Bronchial epithelial cell (primary cell): ENCODE results near the gene CAMTA1. TPM values are rescaled to one million over a fixed set of nuclear protein-coding genes. Genes with fewer than 3 reads are reported as not detected.
A peak's percentile ranks its signal among the peaks of the same experiment; 100 is the strongest.

Experiments used
- DNase-seq: peaks from one replicate; pipeline ENCODE4 v3.0.0-alpha.2; 2010; ENCODE audit warnings: low read depth
- FAIRE-seq: peaks from 2 replicates; lab custom pipeline; 2011; peaks lifted over from hg19 to GRCh38; lab: Jason Lieb, UNC
- H3K27me3 ChIP-seq: 2 replicates; pipeline ENCODE4 v1.5.1; 2011; ENCODE audit warnings: low read length; ENCODE audit not compliant: control insufficient read depth, insufficient read depth
- H3K36me3 ChIP-seq: 2 replicates; pipeline ENCODE4 v1.5.1; 2011; ENCODE audit warnings: low read length; ENCODE audit not compliant: control insufficient read depth, insufficient read depth
- H3K4me3 ChIP-seq: 2 replicates; pipeline ENCODE4 v1.5.1; 2011; ENCODE audit warnings: mild to moderate bottlenecking, low read depth, low read length, control low read depth
- total RNA-seq: library from RNA; depleted of rRNA; stranded (reverse); fragments of >200 nt; gene quantifications from 2 replicates; pipeline ENCODE4 v1.2.1, GENCODE V29; 2014
- TF ChIP-seq, protein P1 (sequence below): IDR thresholded peaks from 2 replicates; pipeline ENCODE4 v1.5.1; 2011; ENCODE audit warnings: mild to moderate bottlenecking, moderate library complexity, low read length, control low read depth, inconsistent platforms; ENCODE audit not compliant: insufficient read depth, severe bottlenecking

Gene CAMTA1
- total RNA-seq, 1 donor from 2014 or later: 68.2 TPM

DNA sequence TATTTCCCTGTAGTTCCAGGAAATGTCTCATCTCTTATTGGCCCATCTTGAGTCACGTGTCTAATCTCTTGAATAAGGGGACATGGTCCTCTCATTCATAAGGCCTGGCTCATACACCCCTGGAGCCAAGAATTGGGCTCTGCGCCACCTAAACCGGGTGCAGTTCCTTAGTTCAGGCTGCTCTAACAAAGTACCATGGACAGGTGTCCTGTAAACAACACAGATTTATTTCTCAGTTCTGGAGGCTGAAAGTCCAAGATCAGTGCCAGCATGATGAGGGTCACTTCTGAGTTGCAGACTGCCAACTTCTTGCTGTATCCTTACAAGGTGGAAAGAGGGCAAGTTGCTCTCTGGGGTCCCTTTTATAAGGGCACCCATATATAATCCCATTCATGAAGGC lies 925.6 kb downstream of the CAMTA1 start:
- FAIRE-seq (no peak), DNase-seq (no peak)
- H3K27me3 ChIP-seq: no peaks in the 10 kb centered on the region
- TF ChIP-seq, protein P1, sequence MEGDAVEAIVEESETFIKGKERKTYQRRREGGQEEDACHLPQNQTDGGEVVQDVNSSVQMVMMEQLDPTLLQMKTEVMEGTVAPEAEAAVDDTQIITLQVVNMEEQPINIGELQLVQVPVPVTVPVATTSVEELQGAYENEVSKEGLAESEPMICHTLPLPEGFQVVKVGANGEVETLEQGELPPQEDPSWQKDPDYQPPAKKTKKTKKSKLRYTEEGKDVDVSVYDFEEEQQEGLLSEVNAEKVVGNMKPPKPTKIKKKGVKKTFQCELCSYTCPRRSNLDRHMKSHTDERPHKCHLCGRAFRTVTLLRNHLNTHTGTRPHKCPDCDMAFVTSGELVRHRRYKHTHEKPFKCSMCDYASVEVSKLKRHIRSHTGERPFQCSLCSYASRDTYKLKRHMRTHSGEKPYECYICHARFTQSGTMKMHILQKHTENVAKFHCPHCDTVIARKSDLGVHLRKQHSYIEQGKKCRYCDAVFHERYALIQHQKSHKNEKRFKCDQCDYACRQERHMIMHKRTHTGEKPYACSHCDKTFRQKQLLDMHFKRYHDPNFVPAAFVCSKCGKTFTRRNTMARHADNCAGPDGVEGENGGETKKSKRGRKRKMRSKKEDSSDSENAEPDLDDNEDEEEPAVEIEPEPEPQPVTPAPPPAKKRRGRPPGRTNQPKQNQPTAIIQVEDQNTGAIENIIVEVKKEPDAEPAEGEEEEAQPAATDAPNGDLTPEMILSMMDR: no peak
- H3K36me3 ChIP-seq: no peaks in the 10 kb centered on the region
- no peak overlapping the region for H3K4me3 ChIP-seq

DNA sequence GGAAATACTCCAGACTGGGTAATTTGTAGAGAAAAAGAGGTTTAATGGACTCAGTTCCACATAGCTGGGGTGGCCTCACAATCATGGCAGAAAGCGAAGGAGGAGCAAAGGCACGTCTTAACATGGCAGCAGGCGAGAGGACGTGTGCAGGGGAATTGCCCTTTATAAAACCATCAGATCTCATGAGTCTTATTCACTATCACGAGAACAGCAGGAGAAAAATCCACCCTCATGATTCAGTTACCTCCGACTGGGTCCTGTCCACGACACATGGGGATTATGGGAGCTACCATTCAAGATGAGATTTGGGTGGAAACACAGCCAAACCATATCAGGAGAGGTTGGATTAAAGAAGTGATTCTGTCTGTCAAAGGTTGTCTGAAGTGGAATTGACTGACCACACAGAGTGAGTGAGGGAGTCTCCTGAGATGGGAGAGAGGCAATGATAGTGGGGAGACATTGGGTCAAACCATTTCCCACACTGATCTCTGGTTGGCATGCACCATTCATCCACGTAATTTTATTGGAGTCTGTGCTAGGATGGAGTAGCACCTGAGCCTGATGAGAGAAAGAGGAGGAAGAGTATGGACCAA lies 927.6 kb downstream of the CAMTA1 start:
- TF ChIP-seq, protein P1: no peak
- Histone ChIP-seq H3K36me3 (no peaks in the 10 kb centered on the region), H3K27me3 (no peaks in the 10 kb centered on the region), H3K4me3 (no peak overlapping the region)
- FAIRE-seq (no peak), DNase-seq (no peak)

DNA sequence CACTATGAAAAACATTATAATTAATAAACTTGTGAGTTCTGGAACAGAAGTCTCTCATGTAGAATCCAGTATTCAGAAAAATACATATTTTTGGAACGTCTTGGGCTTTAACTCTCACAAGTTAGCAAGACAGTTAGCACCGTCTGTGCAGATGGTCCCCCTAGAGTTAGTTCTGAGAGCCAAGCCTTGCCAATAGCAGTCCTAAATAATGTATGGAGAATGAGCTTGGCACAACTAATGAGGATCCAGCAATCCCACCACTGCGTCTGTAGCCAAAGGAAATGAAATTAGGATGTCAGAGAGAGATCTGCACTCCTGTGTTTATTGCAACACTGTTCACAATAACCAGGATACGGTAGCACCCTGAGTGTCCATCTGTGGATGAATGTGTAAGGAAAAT lies 931.3 kb downstream of the CAMTA1 start:
- peaks cover 1% of the 10 kb centered on the region for H3K27me3 ChIP-seq
- FAIRE-seq: peak; percentile 43
- DNase-seq: no peak

DNA sequence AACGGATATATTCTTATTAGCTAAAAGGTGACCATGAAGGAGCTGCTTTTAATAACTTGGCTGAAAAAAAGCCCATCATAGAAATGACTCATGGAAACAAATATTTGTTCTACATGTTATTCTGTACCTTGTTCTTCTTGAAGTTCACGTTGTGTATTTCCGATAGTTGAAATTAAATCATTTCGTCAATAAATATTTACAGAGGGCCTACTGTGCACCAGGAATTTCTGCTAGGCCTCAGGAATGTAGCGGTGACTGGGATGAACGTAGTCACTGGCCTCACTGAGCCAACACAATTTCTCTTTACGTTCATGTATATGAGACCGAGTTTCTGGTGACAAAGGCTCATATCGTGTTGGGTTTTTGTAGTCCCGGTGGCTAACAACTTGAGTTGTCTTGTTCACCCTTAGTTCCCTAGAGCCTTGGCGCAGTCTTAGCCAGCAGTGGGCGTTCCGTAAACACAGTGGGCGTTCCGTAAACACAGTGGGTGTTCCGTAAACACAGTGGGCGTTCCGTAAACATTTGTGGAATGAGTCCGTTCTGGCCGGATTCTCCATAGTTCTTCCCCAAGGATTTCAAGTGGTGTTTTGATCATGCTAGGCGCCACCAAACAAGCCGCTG lies 932.6 kb downstream of the CAMTA1 start:
- peak; percentile 18 for FAIRE-seq
- TF ChIP-seq, protein P1: no peak
- H3K27me3 ChIP-seq: peaks cover 1% of the 10 kb centered on the region
- no peaks in the 10 kb centered on the region for H3K36me3 ChIP-seq
- H3K4me3 ChIP-seq: no peak overlapping the region
- DNase-seq: peak; percentile 12

More for the DNA sequence above, 931.3 kb downstream of the CAMTA1 start:
- H3K4me3 ChIP-seq: no peak overlapping the region
- TF ChIP-seq, protein P1: no peak
- no peaks in the 10 kb centered on the region for H3K36me3 ChIP-seq

DNA sequence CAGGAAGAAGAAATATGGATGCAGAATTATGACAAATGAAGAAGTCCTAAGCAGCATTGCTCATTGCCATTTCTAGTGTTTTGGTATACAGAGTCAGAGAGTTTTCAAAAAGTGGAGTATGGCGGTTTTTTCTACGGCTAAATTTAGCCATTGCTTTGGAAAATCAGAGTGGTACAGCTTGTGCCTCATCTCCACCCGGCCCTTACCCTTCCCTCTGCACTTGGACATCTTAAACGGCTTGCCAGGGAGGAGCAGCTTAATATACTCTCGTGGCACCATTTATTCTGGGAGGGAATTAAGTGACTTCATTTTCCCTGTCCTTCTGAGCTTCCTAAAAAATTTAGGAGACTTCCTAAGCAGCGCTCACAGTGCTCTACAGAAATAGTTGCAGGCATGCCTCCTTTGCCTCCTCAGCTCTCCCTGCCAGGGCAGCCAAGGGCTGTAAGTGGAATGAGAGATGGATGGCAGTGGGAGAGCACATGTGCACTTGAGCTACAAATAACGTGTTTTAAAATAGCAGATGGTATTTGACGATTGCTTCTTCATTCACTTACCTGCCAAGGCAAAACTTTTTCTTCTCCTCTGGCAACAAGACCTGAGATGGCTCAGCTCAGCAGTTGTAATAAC lies 934.3 kb downstream of the CAMTA1 start:
- TF ChIP-seq, protein P1: no peak
- H3K27me3 ChIP-seq: peaks cover 1% of the 10 kb centered on the region
- H3K36me3 ChIP-seq: no peaks in the 10 kb centered on the region
- no peak overlapping the region for H3K4me3 ChIP-seq
- DNase-seq (no peak), FAIRE-seq (no peak)
